ENCODE results near the gene EVI5.

DNA sequence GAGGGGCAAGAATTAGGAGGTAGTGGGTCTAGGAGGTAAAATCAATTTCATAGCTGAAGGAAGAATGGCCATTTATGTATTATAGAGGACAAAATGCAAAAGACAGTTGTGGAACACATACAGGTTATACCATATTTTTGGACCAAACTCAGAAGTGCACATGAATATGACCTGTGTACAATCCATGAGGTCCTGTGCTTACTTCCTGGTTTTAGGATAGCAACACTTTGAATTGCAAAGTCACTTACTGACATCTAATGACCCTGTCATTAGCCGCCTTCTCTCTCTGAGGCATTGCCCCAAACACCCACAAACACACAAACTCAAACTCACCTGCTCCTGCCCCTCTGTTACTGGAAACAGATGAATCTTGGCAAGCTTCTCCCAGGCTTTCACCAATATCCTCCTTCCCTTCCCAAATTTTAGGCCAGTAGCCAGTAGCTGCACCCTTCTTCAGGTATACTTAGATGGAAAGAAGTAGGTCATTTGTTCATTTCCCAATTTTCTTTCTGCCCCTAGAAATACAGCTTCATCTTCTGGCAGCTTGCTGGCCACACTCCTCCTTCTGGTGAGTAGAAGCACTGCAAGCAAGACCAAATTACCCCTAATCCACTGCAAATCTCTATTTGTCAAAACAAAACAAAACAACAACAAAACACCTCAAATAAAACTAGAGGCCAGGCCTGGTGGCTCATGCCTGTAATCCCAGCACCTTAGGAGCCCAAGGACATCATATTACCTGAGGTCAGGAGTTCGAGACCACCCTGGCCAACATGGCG is 33.3 kb upstream of the EVI5 start:
- TF ChIP-seq, protein P1, sequence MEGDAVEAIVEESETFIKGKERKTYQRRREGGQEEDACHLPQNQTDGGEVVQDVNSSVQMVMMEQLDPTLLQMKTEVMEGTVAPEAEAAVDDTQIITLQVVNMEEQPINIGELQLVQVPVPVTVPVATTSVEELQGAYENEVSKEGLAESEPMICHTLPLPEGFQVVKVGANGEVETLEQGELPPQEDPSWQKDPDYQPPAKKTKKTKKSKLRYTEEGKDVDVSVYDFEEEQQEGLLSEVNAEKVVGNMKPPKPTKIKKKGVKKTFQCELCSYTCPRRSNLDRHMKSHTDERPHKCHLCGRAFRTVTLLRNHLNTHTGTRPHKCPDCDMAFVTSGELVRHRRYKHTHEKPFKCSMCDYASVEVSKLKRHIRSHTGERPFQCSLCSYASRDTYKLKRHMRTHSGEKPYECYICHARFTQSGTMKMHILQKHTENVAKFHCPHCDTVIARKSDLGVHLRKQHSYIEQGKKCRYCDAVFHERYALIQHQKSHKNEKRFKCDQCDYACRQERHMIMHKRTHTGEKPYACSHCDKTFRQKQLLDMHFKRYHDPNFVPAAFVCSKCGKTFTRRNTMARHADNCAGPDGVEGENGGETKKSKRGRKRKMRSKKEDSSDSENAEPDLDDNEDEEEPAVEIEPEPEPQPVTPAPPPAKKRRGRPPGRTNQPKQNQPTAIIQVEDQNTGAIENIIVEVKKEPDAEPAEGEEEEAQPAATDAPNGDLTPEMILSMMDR (IDR thresholded peaks at IDR 0.05), result peak; percentile 50 to 69
- no peak for TF ChIP-seq POLR2A (IDR thresholded peaks at IDR 0.05)
